Left renal cortex interstitium (tissue), 4 donors: ENCODE results near the gene EIF2AK3. TPM values are rescaled to one million over a fixed set of nuclear protein-coding genes. Genes with fewer than 3 reads are reported as not detected.
"Not testable (repeated sequence)": the region's sequence is repeated elsewhere in the genome, so short reads cannot be mapped to it uniquely, and the experiment has no call there.

ENCODE experiments used
- DNase-seq, 4 donors: peaks; one replicate each; pipeline ENCODE4 v3.0.0-alpha.2; 2013; ENCODE audit warnings: low read depth in 4 of 4, low spot score in 2 of 4, missing footprints in 1 of 4
- polyA plus RNA-seq, 4 donors: library from polyadenylated mRNA; unstranded; fragments of 120-200 nt; gene quantifications; one replicate each; pipeline ENCODE4 v1.2.1, GENCODE V29; 2013; ENCODE audit not compliant: insufficient read length in 4 of 4

EIF2AK3 gene
- polyA plus RNA-seq, 4 donors, result 22.9 to 28.2 (median 26.0) TPM

GRCh38 chr2:88638123-88638650, 10.9 kb upstream of the EIF2AK3 start:
- DNase-seq, result no peak

GRCh38 chr2:88637464-88637863, 10.2 kb upstream of the EIF2AK3 start:
- DNase-seq, result no peak

GRCh38 chr2:88636026-88636425, 8.8 kb upstream of the EIF2AK3 start:
- DNase-seq, result no peak

GRCh38 chr2:88632569-88632968, 5.3 kb upstream of the EIF2AK3 start:
- no peak for DNase-seq

- no peak for DNase-seq
Measured at GRCh38 chr2:88628571-88628939, 1.3 kb upstream of the EIF2AK3 start.

GRCh38 chr2:88627856-88628570, 749 bp upstream of the EIF2AK3 start:
- peak in 3 of 4 donors; percentile 83 to 100 (median 85) for DNase-seq

GRCh38 chr2:88626171-88627054, 851 bp downstream of the EIF2AK3 start:
- peak in 3 of 4 donors; percentile 18 to 31 (median 21) for DNase-seq

GRCh38 chr2:88624477-88624876, 2.8 kb downstream of the EIF2AK3 start:
- no peak for DNase-seq

GRCh38 chr2:88623831-88624465, 3.3 kb downstream of the EIF2AK3 start:
- not testable (repeated sequence) for DNase-seq

- no peak for DNase-seq
Measured at GRCh38 chr2:88622307-88622706, 5.0 kb downstream of the EIF2AK3 start.

GRCh38 chr2:88621432-88621831, 5.8 kb downstream of the EIF2AK3 start:
- no peak for DNase-seq

GRCh38 chr2:88620015-88620414, 7.2 kb downstream of the EIF2AK3 start:
- DNase-seq, result no peak

GRCh38 chr2:88615822-88616221, 11.4 kb downstream of the EIF2AK3 start:
- no peak for DNase-seq

GRCh38 chr2:88614497-88615157, 12.6 kb downstream of the EIF2AK3 start:
- DNase-seq, result no peak

- DNase-seq, result no peak
Measured at GRCh38 chr2:88613921-88614320, 13.3 kb downstream of the EIF2AK3 start.

GRCh38 chr2:88608184-88608583, 19.1 kb downstream of the EIF2AK3 start:
- DNase-seq, result no peak

- DNase-seq, result no peak
Measured at GRCh38 chr2:88607416-88607815, 19.8 kb downstream of the EIF2AK3 start.

GRCh38 chr2:88606371-88607030, 20.8 kb downstream of the EIF2AK3 start:
- no peak for DNase-seq

GRCh38 chr2:88603146-88603545, 24.1 kb downstream of the EIF2AK3 start:
- no peak for DNase-seq

- no peak for DNase-seq
Measured at GRCh38 chr2:88602022-88602421, 25.2 kb downstream of the EIF2AK3 start.
